ENCODE measurements around the gene TNFAIP8L1. TPM values are rescaled to one million over a fixed set of nuclear protein-coding genes. Genes with fewer than 3 reads are reported as not detected.
A peak's percentile ranks its signal among the peaks of the same experiment; 100 is the strongest.

TNFAIP8L1 gene
- total RNA-seq, 1 experiment from 2014 or later: 8.3 TPM

DNA sequence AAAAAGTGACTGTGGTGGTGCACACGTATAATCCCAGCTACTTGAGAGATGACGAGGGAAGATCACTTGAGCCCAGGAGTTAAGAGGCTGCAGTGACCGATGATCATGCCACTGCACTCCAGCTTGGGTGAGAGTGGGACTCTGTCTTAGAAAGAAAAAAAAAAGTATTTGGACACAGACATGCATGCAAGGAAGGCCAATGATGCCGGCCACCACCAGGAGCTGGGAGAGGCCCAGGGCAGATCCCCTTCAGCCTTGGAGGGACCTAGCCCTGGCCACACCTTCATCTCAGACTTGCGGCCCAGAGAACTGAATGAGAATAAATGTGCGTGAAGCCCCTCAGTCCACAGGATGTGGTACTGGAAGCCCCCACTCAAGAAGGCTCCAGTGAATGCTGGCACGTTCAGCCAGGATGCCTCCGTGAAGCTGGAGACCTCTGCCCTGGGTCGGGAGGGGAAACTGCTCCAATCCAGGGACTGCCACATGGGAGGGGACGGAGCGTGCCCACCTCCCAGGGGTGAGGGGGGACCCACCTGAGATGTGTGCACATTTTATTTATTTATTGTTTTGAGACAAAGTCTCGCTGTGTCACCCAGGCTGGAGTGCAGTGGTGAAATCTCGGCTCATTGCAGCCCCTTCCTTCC lies 14.6 kb downstream of the TNFAIP8L1 start:
- ATAC-seq (peak; percentile 11; the same call in 1 of the 2 replicates), DNase-seq (no peak)
- no peaks in the 10 kb centered on the region for H3K9me2 ChIP-seq (replicated peaks; ENCODE audit: low read length)
- no peaks in the 10 kb centered on the region for H3K9me3 ChIP-seq (ENCODE audit: low read length)
- POLR2A ChIA-PET (ENCODE audit: unreplicated experiment): no interaction called here
- H2AFZ ChIP-seq (ENCODE audit: low read length): no peak overlapping the region
- no peak overlapping the region for H3K4me3 ChIP-seq (ENCODE audit: low read length)
- no peaks in the 10 kb centered on the region for H3K4me1 ChIP-seq (ENCODE audit: insufficient read depth, low read length)
- H3K27me3 ChIP-seq (ENCODE audit: low read length): no peaks in the 10 kb centered on the region
- BruUV-seq (replicated peaks): no TSS peak
- peaks cover 24% of the 10 kb centered on the region for H3K36me3 ChIP-seq (ENCODE audit: low read depth, low read length)
- H3K27ac ChIP-seq (ENCODE audit: low read length): no peak overlapping the region
- intact Hi-C loops (cut with micrococcal nuclease): no loop called here
- no peaks in the 10 kb centered on the region for H3K79me2 ChIP-seq (ENCODE audit: low read length)
- no peak overlapping the region for H3K9ac ChIP-seq (ENCODE audit: low read length)
- no peaks in the 10 kb centered on the region for H3F3A ChIP-seq (ENCODE audit: low read length, unreplicated experiment)
- H3K4me2 ChIP-seq (ENCODE audit: low read length): no peak overlapping the region
- CTCF ChIA-PET: interaction anchor here (0.6 kb wide), 1 partner anchor 277 kb away, joined by 16 read pairs; no protein-coding TSS in a partner anchor
- H4K20me1 ChIP-seq (ENCODE audit: low read length): no peaks in the 10 kb centered on the region
- TF ChIP-seq EZH2phosphoT487 (IDR thresholded peaks at IDR 0.05; ENCODE audit: borderline replicate concordance, low read length) (no peak), EZH2 (IDR thresholded peaks at IDR 0.05; ENCODE audit: low read length, unreplicated experiment) (no peak)
- TF ChIP-seq, protein P1, sequence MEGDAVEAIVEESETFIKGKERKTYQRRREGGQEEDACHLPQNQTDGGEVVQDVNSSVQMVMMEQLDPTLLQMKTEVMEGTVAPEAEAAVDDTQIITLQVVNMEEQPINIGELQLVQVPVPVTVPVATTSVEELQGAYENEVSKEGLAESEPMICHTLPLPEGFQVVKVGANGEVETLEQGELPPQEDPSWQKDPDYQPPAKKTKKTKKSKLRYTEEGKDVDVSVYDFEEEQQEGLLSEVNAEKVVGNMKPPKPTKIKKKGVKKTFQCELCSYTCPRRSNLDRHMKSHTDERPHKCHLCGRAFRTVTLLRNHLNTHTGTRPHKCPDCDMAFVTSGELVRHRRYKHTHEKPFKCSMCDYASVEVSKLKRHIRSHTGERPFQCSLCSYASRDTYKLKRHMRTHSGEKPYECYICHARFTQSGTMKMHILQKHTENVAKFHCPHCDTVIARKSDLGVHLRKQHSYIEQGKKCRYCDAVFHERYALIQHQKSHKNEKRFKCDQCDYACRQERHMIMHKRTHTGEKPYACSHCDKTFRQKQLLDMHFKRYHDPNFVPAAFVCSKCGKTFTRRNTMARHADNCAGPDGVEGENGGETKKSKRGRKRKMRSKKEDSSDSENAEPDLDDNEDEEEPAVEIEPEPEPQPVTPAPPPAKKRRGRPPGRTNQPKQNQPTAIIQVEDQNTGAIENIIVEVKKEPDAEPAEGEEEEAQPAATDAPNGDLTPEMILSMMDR (conservative IDR thresholded peaks at IDR 0.05; ENCODE audit: low read depth, low read length): no peak

DNA sequence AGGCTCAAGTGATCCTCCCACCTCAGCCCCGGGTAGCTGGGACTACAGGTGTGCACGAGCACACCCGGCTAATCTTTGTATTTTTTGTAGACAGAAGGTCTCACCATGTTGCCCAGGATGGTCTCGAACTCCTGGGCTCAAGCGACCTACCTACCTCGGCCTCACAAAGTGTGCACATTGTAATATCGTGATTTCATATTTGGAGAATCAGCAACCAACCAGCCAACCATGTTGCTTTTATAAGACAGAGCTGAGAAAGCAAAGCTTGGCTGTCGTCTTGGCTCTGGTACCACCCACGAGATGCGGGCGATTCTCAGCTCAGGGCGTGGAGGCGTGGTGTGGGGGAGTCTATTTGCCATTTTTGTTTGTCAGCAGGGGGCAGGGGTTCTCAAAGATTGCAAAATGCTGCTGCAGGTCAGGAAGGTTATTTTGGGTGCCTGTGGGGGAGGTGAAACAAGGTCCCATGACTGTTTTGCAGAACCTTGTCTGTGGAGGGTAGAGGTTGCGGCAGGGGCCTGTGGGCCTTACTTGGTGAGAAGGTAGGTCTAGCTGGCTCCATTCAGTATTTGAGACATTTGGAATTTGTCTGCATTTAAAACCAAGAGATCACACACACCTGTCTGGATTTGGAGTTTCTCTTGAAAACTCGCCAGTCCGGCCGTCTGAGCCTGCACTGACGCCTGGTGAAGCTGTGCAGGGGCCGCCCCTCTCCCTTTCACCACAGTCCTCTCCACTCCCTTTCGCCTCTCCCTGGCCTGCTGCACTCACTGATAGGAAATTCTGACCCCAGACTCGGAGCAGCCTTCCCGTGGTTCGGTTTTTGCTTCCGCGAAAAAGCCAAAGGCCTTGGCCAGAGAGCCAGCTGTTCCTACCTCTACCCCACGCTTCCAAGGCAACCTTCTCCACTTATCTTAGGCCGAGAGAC lies 15.4 kb downstream of the TNFAIP8L1 start:
- intact Hi-C loops (cut with micrococcal nuclease): no loop called here
- no peak for ATAC-seq
- H3K27me3 ChIP-seq (ENCODE audit: low read length): no peaks in the 10 kb centered on the region
- DNase-seq: no peak
- H3K9me3 ChIP-seq (ENCODE audit: low read length): no peaks in the 10 kb centered on the region
- H3K9ac ChIP-seq (ENCODE audit: low read length): no peak overlapping the region
- H3K4me1 ChIP-seq (ENCODE audit: insufficient read depth, low read length): no peaks in the 10 kb centered on the region
- no peak overlapping the region for H3K4me2 ChIP-seq (ENCODE audit: low read length)
- ChIA-PET POLR2A (ENCODE audit: unreplicated experiment) (no interaction called here), CTCF (interaction anchor here (0.6 kb wide), 1 partner anchor 17 kb away, joined by 11 read pairs; no protein-coding TSS in a partner anchor)
- BruUV-seq (replicated peaks): TSS peak; percentile 36
- no peak overlapping the region for H3K4me3 ChIP-seq (ENCODE audit: low read length)
- peaks cover 28% of the 10 kb centered on the region for H3K36me3 ChIP-seq (ENCODE audit: low read depth, low read length)
- no peaks in the 10 kb centered on the region for H3K9me2 ChIP-seq (replicated peaks; ENCODE audit: low read length)
- H3K79me2 ChIP-seq (ENCODE audit: low read length): no peaks in the 10 kb centered on the region
- H2AFZ ChIP-seq (ENCODE audit: low read length): no peak overlapping the region
- H3F3A ChIP-seq (ENCODE audit: low read length, unreplicated experiment): no peaks in the 10 kb centered on the region
- TF ChIP-seq EZH2 (IDR thresholded peaks at IDR 0.05; ENCODE audit: low read length, unreplicated experiment) (no peak), EZH2phosphoT487 (IDR thresholded peaks at IDR 0.05; ENCODE audit: borderline replicate concordance, low read length) (no peak)
- TF ChIP-seq, protein P1 (conservative IDR thresholded peaks at IDR 0.05; ENCODE audit: low read depth, low read length): no peak
- H4K20me1 ChIP-seq (ENCODE audit: low read length): no peaks in the 10 kb centered on the region
- H3K27ac ChIP-seq (ENCODE audit: low read length): no peak overlapping the region

All from PC-3 (cell line).